NCI-H1105 treated with DMSO at 0.1 percent for 48 hours (cell line): ENCODE data around the gene HMGCS2.
"Not testable (repeated sequence)": the region's sequence is repeated elsewhere in the genome, so short reads cannot be mapped to it uniquely, and the experiment has no call there.

Experiments
- DNase-seq: peaks from one replicate; lab custom pipeline; 2025; lab: John Stamatoyannopoulos, UW

HMGCS2 gene

GRCh38 chr1:119729044-119729443, 39.7 kb downstream of the HMGCS2 start:
- no peak for DNase-seq

- DNase-seq, result no peak
These were observed 40.7 kb downstream of the HMGCS2 start for GRCh38 chr1:119727991-119728390.

- DNase-seq, result no peak
These were observed 43.1 kb downstream of the HMGCS2 start for GRCh38 chr1:119725626-119726025.

GRCh38 chr1:119724611-119725218, 44.0 kb downstream of the HMGCS2 start:
- DNase-seq, result no peak

GRCh38 chr1:119721896-119722295, 46.8 kb downstream of the HMGCS2 start:
- DNase-seq, result no peak

- no peak for DNase-seq
These were observed 47.8 kb downstream of the HMGCS2 start for GRCh38 chr1:119720866-119721440.

- no peak for DNase-seq
These were observed 49.7 kb downstream of the HMGCS2 start for GRCh38 chr1:119718972-119719371.

- no peak for DNase-seq
These were observed 50.3 kb downstream of the HMGCS2 start for GRCh38 chr1:119718409-119718808.

- DNase-seq, result no peak
These were observed 53.2 kb downstream of the HMGCS2 start for GRCh38 chr1:119715542-119715941.

GRCh38 chr1:119714583-119714982, 54.1 kb downstream of the HMGCS2 start:
- DNase-seq, result no peak

- DNase-seq, result peak; percentile 68
These were observed 54.8 kb downstream of the HMGCS2 start for GRCh38 chr1:119713749-119714456.

- DNase-seq, result peak; percentile 31
These were observed 55.5 kb downstream of the HMGCS2 start for GRCh38 chr1:119713039-119713748.

- DNase-seq, result peak; percentile 89
These were observed 56.2 kb downstream of the HMGCS2 start for GRCh38 chr1:119712342-119713038.

- DNase-seq, result peak; percentile 88
These were observed 56.8 kb downstream of the HMGCS2 start, which contains the start of gene PHGDH for GRCh38 chr1:119711804-119712341. Gene PHGDH, plus strand, starts transcription at chr1:119711934. Its CDS starts 89 bp downstream, at chr1:119712023.

GRCh38 chr1:119711356-119711803, 57.3 kb downstream of the HMGCS2 start:
- DNase-seq, result not testable (repeated sequence)

- DNase-seq, result not testable (repeated sequence)
These were observed 62.1 kb downstream of the HMGCS2 start for GRCh38 chr1:119706599-119706998.

GRCh38 chr1:119703666-119704450, 64.8 kb downstream of the HMGCS2 start:
- DNase-seq, result no peak

GRCh38 chr1:119702384-119702783, 66.3 kb downstream of the HMGCS2 start:
- no peak for DNase-seq

GRCh38 chr1:119701659-119702058, 67.0 kb downstream of the HMGCS2 start:
- DNase-seq, result no peak

GRCh38 chr1:119700326-119700725, 68.4 kb downstream of the HMGCS2 start:
- DNase-seq, result no peak
